Gastroesophageal sphincter (tissue), 3 donors: ENCODE data around the gene C5orf58.
A peak's percentile ranks its signal among the peaks of the same experiment; 100 is the strongest.

Experiments
- POLR2A ChIP-seq, 2 donors: fragments of 450-650 bp; IDR thresholded peaks; one replicate each; pipeline ENCODE4 v1.6.1; 2017; ENCODE audit warnings: antibody characterized with exemption in 2 of 2, mild to moderate bottlenecking in 2 of 2, moderate library complexity in 1 of 2
- POLR2AphosphoS5 ChIP-seq: sonication (generic); formaldehyde crosslinking; IDR thresholded peaks from one replicate; pipeline ENCODE4 v1.6.1; 2017; ENCODE audit warnings: antibody characterized with exemption
- TF ChIP-seq, protein P1 (sequence below), 4 experiments: fragments of 200-600 bp in 2 of 4; fragments of 450-650 bp in 2 of 4; sonication (generic) in 1 of 4; IDR thresholded peaks; one replicate each; pipeline ENCODE4 v1.5.1; 2017 to 2019; ENCODE audit warnings: antibody characterized with exemption in 4 of 4, mild to moderate bottlenecking in 2 of 4, moderate library complexity in 2 of 4

GRCh38 chr5:170225326-170226128 is 7.3 kb upstream of the C5orf58 start:
- TF ChIP-seq, protein P1, sequence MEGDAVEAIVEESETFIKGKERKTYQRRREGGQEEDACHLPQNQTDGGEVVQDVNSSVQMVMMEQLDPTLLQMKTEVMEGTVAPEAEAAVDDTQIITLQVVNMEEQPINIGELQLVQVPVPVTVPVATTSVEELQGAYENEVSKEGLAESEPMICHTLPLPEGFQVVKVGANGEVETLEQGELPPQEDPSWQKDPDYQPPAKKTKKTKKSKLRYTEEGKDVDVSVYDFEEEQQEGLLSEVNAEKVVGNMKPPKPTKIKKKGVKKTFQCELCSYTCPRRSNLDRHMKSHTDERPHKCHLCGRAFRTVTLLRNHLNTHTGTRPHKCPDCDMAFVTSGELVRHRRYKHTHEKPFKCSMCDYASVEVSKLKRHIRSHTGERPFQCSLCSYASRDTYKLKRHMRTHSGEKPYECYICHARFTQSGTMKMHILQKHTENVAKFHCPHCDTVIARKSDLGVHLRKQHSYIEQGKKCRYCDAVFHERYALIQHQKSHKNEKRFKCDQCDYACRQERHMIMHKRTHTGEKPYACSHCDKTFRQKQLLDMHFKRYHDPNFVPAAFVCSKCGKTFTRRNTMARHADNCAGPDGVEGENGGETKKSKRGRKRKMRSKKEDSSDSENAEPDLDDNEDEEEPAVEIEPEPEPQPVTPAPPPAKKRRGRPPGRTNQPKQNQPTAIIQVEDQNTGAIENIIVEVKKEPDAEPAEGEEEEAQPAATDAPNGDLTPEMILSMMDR (IDR thresholded peaks at IDR 0.05): peak; percentile 69 to 85 (median 80)
- no peak for TF ChIP-seq POLR2AphosphoS5
- TF ChIP-seq POLR2A (IDR thresholded peaks at IDR 0.05): no peak
